GM12874 (cell line): ENCODE data around the gene MASP1.

ENCODE experiments used
- CTCF ChIP-seq: IDR thresholded peaks from 2 replicates; pipeline ENCODE4 v1.5.1; 2011; ENCODE audit warnings: low read depth, mild to moderate bottlenecking, control low read depth, low read length, moderate library complexity; ENCODE audit not compliant: insufficient read depth

Gene MASP1

DNA sequence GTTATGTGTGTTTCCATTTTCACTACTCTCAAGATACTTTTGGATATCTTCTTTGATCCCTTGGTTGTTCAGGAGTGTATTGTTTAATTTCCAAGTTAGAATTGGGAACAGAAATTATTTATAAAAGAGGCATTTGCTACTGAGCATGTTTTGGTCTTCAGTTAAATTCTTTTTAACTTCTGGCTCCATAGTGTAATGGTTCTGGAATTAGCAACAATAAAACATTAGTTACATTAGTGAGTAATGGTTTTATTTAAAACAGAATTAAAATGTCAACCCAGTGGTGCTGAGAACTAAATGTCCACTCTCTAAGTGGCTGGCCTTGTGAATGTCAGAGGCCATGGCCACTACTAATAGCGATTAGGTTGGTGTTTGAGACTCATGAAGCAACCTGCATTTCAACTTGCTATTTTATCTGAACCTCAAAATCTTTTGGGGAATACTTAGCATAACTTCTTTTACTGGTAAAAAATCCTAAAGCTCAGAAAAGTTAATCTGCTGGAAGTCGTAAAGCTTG lies 19.5 kb upstream of the MASP1 start:
- TF ChIP-seq CTCF: no peak

- no peak for TF ChIP-seq CTCF
Measured at GRCh38 chr3:187310226-187310625, 18.7 kb upstream of the MASP1 start.

DNA sequence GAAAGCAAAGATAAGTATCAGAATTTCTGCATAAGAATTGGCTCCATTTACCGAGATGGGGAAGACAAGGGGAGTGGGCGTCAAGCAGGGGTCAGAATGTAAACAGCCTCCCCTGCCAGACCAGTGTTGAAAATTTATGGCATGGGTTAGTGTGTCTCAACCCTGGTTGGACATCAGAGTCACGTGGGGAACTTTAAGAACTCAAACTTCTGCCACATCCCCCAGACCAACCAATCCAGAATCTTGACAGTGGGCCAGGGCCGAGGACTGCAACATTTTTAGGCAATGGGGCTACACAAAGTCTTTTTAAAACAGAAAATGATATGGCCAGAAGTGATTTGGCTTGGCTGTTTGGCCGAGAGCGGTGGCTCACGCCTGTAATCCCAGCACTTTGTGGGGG lies 14.3 kb upstream of the MASP1 start:
- no peak for TF ChIP-seq CTCF

- no peak for TF ChIP-seq CTCF
Measured at GRCh38 chr3:187299611-187300010, 8.1 kb upstream of the MASP1 start.

DNA sequence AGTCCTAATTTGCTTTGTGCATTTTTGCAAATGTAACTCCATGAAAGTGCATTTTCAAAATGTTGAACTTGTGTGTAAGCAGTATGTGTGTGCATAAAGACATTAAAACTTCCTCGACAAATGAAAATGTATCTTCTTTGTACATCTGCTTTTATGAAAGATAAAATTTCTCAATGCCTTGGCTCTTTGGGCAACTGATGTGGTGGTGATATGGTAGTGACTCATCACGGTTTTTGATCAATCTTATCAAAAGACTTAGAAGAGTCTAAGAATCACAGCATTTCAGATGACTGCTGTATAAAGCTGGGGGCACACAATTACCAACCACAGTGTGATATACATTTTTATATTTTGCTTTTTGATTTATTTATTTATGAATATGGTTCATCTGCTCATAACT lies 5.4 kb upstream of the MASP1 start:
- TF ChIP-seq CTCF: no peak

- TF ChIP-seq CTCF: no peak
Measured at GRCh38 chr3:187296058-187296457, 4.5 kb upstream of the MASP1 start.

- 0 out of 2 replicates have a peak, but pooled peaks have one; percentile 3 for TF ChIP-seq CTCF
Measured at GRCh38 chr3:187295316-187296034, 3.9 kb upstream of the MASP1 start.
